B cell (primary cell): ENCODE results near the gene ERBB4. TPM values are rescaled to one million over a fixed set of nuclear protein-coding genes. Genes with fewer than 3 reads are reported as not detected.

Experiments used
- ATAC-seq: fragments of 200-7000 bp; cut with Tn5 transposase; one replicate; pipeline ENCODE4 v1.10.0; 2021; ENCODE audit warnings: low read depth, mild to moderate bottlenecking, moderate number of reproducible peaks, moderate library complexity
- CTCF ChIA-PET: fragments of 350-600 bp; sonication (Branson Sonifier 250); formaldehyde crosslinking; loops from one replicate; lab custom pipeline; 2021; ENCODE audit warnings: antibody characterized with exemption, inconsistent platforms; lab: Charles Lee
- POLR2A ChIA-PET: fragments of 350-600 bp; sonication (Branson Sonifier 250); formaldehyde crosslinking; loops from one replicate; lab custom pipeline; 2021; ENCODE audit warnings: antibody characterized with exemption; lab: Charles Lee
- DNase-seq: peaks from one replicate; pipeline ENCODE4 v3.0.0; 2013
- H2AFZ ChIP-seq: 2 replicates; pipeline ENCODE4 v1.6.1; 2012; ENCODE audit warnings: mild to moderate bottlenecking, low read depth, low read length; ENCODE audit not compliant: insufficient read depth, poor library complexity, severe bottlenecking
- H3K27ac ChIP-seq, 2 donors: 1 replicate in 1 of 2; 2 replicates in 1 of 2; pipeline ENCODE4 v1.5.1; 2012 to 2013; ENCODE audit warnings: low read length in 2 of 2, mild to moderate bottlenecking in 2 of 2, moderate library complexity in 1 of 2
- H3K27me3 ChIP-seq, 4 experiments: fragments of 200-600 bp in 1 of 4; sonication (generic) in 1 of 4; replicated peaks in 1 of 4; 1 replicate in 2 of 4; 2 replicates in 2 of 4; pipeline versions ENCODE4 v1.6.1 to v1.7.0; 2013 to 2016; ENCODE audit warnings: low read length in 3 of 4, mild to moderate bottlenecking in 2 of 4, mixed read lengths in 1 of 4, moderate library complexity in 1 of 4; ENCODE audit not compliant: insufficient read depth in 4 of 4, control insufficient read depth in 3 of 4; ENCODE audit errors: control extremely low read depth in 1 of 4
- H3K36me3 ChIP-seq, 2 experiments: replicated peaks in 1 of 2; 1 replicate in 1 of 2; 2 replicates in 1 of 2; pipeline versions ENCODE4 v1.6.1 to v1.7.1; 2013; ENCODE audit warnings: low read length in 1 of 2; ENCODE audit not compliant: insufficient read depth in 2 of 2, control insufficient read depth in 1 of 2; ENCODE audit errors: control extremely low read depth in 1 of 2, extremely low read depth in 1 of 2
- H3K4me1 ChIP-seq, 2 donors: fragments of 200-600 bp in 1 of 2; sonication (generic) in 1 of 2; 1 replicate in 1 of 2; 2 replicates in 1 of 2; pipeline versions ENCODE4 v1.5.1 to v1.6.1; 2013 to 2017; ENCODE audit warnings: low read length in 2 of 2; ENCODE audit not compliant: control insufficient read depth in 2 of 2, insufficient read depth in 2 of 2
- H3K4me2 ChIP-seq: replicated peaks from 2 replicates; pipeline ENCODE3; 2012; ENCODE audit warnings: mild to moderate bottlenecking, low read depth, low read length; ENCODE audit not compliant: poor library complexity, severe bottlenecking
- H3K4me3 ChIP-seq, 5 experiments: fragments of 200-600 bp in 1 of 5; sonication (generic) in 1 of 5; 1 replicate in 3 of 5; 2 replicates in 2 of 5; pipeline versions ENCODE4 v1.5.1 to v1.7.0; 2011 to 2016; ENCODE audit warnings: low read length in 4 of 5, mild to moderate bottlenecking in 4 of 5, low read depth in 2 of 5, control low read depth in 1 of 5, moderate library complexity in 1 of 5; ENCODE audit not compliant: insufficient read depth in 1 of 5; ENCODE audit errors: control extremely low read depth in 1 of 5, extremely low read depth in 1 of 5
- H3K79me2 ChIP-seq: fragments of 200-600 bp; sonication (generic); one replicate; pipeline ENCODE4 v1.6.0; 2016; ENCODE audit warnings: low read length; ENCODE audit not compliant: control insufficient read depth, insufficient read depth
- H3K9ac ChIP-seq: fragments of 200-600 bp; sonication (generic); 2 replicates; pipeline ENCODE4 v1.6.1; 2017; ENCODE audit warnings: mild to moderate bottlenecking, low read length, moderate library complexity
- H3K9me3 ChIP-seq, 3 donors: one replicate each; pipeline versions ENCODE4 v1.6.1 to v1.7.1; 2013; ENCODE audit warnings: low read length in 2 of 3; ENCODE audit not compliant: control insufficient read depth in 2 of 3, insufficient read depth in 1 of 3; ENCODE audit errors: control extremely low read depth in 1 of 3
- H4K20me1 ChIP-seq: 2 replicates; pipeline ENCODE4 v1.6.0; 2012; ENCODE audit warnings: mild to moderate bottlenecking, low read length; ENCODE audit not compliant: insufficient read depth, control insufficient read depth, poor library complexity, severe bottlenecking
- H3K27ac Mint-ChIP-seq: one replicate; pipeline ENCODE4 v1.8.0; 2021; ENCODE audit warnings: mixed read lengths
- H3K27me3 Mint-ChIP-seq: one replicate; pipeline ENCODE4 v1.8.0; 2021; ENCODE audit warnings: mixed read lengths
- H3K4me1 Mint-ChIP-seq: one replicate; pipeline ENCODE4 v1.8.0; 2021; ENCODE audit warnings: mixed read lengths
- H3K4me3 Mint-ChIP-seq: one replicate; pipeline ENCODE4 v1.8.0; 2021; ENCODE audit warnings: mixed read lengths
- H3K9me3 Mint-ChIP-seq: one replicate; pipeline ENCODE4 v1.8.0; 2022; ENCODE audit warnings: mixed read lengths; ENCODE audit not compliant: insufficient read depth
- CTCF ChIP-seq: fragments of 200-600 bp; IDR thresholded peaks from one replicate; pipeline ENCODE4 v1.8.0; 2022; ENCODE audit warnings: antibody characterized with exemption, mild to moderate bottlenecking
- EZH2 ChIP-seq: IDR thresholded peaks from 2 replicates; pipeline ENCODE4 v1.6.1; 2012; ENCODE audit warnings: borderline replicate concordance, low read depth, mild to moderate bottlenecking, moderate library complexity, low read length; ENCODE audit not compliant: insufficient read depth, poor library complexity, severe bottlenecking
- WGBS: methylation state at CpG from one replicate; pipeline ENCODE4 v1.1.5; 2013; ENCODE audit warnings: missing lambda C conversion rate; ENCODE audit not compliant: insufficient coverage; 5-methylcytosine and 5-hydroxymethylcytosine counted together
- intact Hi-C: fragments of 100-400 bp; cut with micrococcal nuclease; formaldehyde crosslinking; loops from one replicate; pipeline ENCODE4 v1.10.0; 2022
- polyA plus RNA-seq: library from polyadenylated mRNA; depleted of rRNA; stranded (reverse); fragments of >200 nt; gene quantifications from 2 replicates; pipeline ENCODE4 v1.2.3, GENCODE V29; 2012
- total RNA-seq, 2 donors: library from RNA; stranded (reverse); fragments of 120-200 nt in 1 of 2; gene quantifications; 1 replicate in 1 of 2; 2 replicates in 1 of 2; pipeline versions ENCODE4 v1.2.3 to v1.2.4, GENCODE V29; 2013 to 2022

ERBB4 gene
- total and polyA plus RNA-seq, 2 donors (not counting 1 experiment from before 2014, with no cell fraction given): not detected

- Histone ChIP-seq H3K27ac (no peak overlapping the region), H2AFZ (no peak overlapping the region), H3K4me1 (no peaks in the 10 kb centered on the region), H3K4me2 (no peak overlapping the region), H4K20me1 (no peaks in the 10 kb centered on the region), H3K9ac (no peak overlapping the region), H3K79me2 (no peaks in the 10 kb centered on the region), H3K36me3 (no peaks in the 10 kb centered on the region), H3K9me3 (no peaks in the 10 kb centered on the region), H3K4me3 (no peak overlapping the region), H3K27me3 (no peaks in the 10 kb centered on the region)
- no peaks in the 10 kb centered on the region for H3K9me3 Mint-ChIP-seq
- no peaks in the 10 kb centered on the region for H3K27me3 Mint-ChIP-seq
- 100% methylated on average over 1 of the region's 1 CpG for WGBS
- POLR2A ChIA-PET: no interaction called here
- intact Hi-C loops: loop anchor here (5.0 kb wide), 1 partner anchor 1108 kb away; no protein-coding TSS in a partner anchor
- DNase-seq (no peak), ATAC-seq (no peak)
- CTCF ChIA-PET: interaction anchor here (1.2 kb wide), 1 partner anchor 9 kb away, joined by 3 read pairs; no protein-coding TSS in a partner anchor
- H3K4me3 Mint-ChIP-seq: no peak overlapping the region
- TF ChIP-seq CTCF (no peak), EZH2 (no peak)
- no peaks in the 10 kb centered on the region for H3K4me1 Mint-ChIP-seq
- no peak overlapping the region for H3K27ac Mint-ChIP-seq
Measured at GRCh38 chr2:211458974-211459373, 1079.6 kb downstream of the ERBB4 start.

GRCh38 chr2:211457325-211457724 lies 1081.3 kb downstream of the ERBB4 start:
- Histone ChIP-seq H3K4me1 (no peaks in the 10 kb centered on the region), H3K27me3 (no peaks in the 10 kb centered on the region), H3K9me3 (no peaks in the 10 kb centered on the region), H3K36me3 (no peaks in the 10 kb centered on the region), H3K4me3 (no peak overlapping the region), H3K9ac (no peak overlapping the region), H3K27ac (no peak overlapping the region), H2AFZ (no peak overlapping the region), H3K4me2 (no peak overlapping the region), H4K20me1 (no peaks in the 10 kb centered on the region), H3K79me2 (no peaks in the 10 kb centered on the region)
- DNase-seq (no peak), ATAC-seq (no peak)
- TF ChIP-seq EZH2 (no peak), CTCF (no peak)
- Mint-ChIP-seq H3K27me3 (no peaks in the 10 kb centered on the region), H3K4me3 (no peak overlapping the region), H3K27ac (no peak overlapping the region), H3K9me3 (no peaks in the 10 kb centered on the region), H3K4me1 (no peaks in the 10 kb centered on the region)
- POLR2A ChIA-PET: no interaction called here
- WGBS: no CpG with 5 or more reads among the region's 2 CpGs
- intact Hi-C loops: loop anchor here (5.0 kb wide), 1 partner anchor 1110 kb away; no protein-coding TSS in a partner anchor
- CTCF ChIA-PET: no interaction called here
